HG02623 (cell line): ENCODE results near the gene TCEAL8.

ENCODE experiments used
- ATAC-seq: cut with Tn5 transposase; IDR thresholded peaks from one replicate; pipeline ENCODE4 v1.9.1; 2021; ENCODE audit warnings: moderate library complexity; ENCODE audit not compliant: unreplicated experiment

Gene TCEAL8

DNA sequence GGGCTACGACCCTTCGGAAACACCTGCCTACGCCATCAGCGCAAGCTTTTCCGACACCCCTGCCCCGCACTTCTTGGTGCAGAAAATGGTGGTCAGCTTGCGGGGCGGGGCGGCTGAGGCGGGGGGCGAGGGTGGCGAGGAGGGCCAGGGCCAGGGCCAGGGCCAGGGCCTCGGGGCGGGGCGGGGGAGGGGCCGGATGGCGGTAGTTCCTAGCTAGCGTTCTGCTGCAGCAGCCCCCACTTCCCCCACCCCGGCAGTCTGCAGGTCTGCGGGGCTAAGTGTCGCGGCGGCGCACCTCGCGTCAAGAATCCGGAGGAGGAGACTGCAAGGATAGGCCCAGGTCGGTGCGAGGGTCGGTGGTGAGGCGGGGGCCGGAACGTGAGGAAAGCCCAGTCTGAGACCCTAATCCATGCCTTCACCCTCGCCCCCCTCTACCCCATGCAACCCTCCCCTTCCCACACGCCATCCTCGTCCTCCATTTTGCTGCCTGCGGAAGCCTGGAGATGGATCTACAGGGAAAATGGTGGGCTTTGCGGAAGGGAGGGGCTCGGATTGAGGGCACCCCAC lies 39.4 kb downstream of the TCEAL8 start:
- ATAC-seq: no peak

DNA sequence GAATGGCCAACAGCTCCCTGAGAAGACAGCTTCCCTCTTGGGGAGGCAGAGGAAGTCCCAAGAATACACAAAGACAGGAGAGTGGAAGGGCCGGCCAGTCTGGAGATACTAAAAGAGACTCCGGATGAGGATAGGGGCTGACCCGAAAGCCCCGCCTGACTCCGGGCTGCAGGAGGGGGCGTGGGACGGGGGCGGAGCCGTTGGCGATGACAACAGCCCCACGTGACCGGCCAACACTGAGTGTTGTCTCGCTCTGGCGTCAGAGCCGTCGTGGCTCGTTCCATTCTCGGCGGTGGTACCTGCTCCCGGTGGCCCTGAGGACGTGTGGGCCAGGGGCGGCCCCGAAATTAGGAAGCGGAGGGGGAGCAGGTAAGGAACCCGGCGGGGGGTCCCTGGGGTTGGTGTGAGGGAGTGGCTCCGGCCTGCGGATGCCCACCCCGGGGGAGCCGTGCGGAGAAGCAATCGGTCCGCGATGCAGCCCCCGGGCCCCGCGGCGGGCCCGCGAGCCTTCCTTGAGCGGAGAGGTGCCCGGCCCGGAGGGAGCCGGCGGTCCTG lies 40.0 kb downstream of the TCEAL8 start, which contains the start of gene BEX4:
Gene BEX4 (plus strand): TSS at position 239 of the 555 bp plus-strand sequence. CDS start 1,046 bp downstream, outside the sequence.
- peak; percentile 95 for ATAC-seq

DNA sequence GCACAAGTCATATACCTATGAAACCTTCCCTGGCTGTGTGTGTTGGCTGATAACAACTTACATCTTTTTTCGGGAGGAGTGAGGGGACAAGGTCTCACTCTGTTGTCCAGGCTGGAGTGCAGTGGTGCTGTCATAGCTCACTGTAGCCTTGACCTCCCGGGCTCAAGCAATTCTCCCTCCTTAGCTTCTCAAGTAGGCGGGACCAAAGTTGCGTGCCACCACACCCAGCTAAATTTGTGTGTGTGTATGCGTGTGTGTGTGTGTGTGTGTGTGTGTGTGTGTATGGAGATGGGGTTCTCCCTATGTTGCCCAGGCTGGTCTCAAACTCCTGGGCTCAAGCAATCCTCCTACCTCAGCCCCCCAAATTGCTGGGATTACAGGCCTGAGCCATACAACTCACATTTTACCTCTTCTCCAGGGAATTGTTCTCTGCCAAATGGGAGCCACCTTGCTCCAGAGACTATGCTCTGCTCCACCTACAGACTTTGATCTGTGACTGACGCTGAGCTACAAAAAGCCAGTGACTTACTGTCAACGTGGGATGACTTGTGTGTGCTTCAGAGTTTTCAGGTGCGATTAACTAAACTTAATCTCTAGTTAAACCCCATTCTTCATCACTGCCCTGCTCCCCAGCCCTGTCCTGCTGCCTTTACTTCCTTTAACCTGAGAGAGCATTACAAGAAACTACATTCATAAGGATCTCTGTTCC lies 42.1 kb downstream of the TCEAL8 start:
- ATAC-seq: no peak

DNA sequence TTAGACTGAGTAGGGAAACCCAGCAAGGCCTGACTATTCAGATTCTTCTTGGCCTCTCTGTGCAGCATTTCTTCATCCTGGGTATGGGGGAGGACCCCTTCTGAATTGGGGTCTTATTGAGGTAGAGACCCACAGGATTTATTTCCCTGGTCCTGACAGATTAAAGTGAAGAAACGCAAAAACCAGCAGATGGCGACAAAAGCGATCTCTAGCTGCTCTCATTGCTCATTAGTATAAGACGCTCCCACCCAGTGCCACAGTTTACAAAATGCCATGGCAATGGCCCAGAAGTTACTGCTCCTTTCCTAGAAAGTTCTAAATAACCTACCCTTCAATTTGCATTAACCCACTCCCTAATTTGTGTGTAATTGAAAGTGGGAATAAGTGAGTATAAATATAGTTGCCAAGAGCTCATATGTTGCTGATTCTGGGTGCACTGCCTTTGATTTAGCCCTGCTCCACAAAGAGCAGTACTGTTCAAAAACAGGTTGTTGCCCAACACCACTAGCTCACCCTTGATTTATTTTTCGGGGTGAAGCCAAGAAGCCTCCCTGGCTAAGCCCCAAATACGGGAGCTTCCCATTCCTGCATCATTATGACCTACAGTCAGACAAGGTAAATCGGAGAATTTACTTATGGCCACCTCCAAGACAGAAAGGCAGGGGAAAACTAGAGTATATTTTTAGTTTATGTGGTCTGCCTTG lies 43.8 kb downstream of the TCEAL8 start:
- no peak for ATAC-seq

DNA sequence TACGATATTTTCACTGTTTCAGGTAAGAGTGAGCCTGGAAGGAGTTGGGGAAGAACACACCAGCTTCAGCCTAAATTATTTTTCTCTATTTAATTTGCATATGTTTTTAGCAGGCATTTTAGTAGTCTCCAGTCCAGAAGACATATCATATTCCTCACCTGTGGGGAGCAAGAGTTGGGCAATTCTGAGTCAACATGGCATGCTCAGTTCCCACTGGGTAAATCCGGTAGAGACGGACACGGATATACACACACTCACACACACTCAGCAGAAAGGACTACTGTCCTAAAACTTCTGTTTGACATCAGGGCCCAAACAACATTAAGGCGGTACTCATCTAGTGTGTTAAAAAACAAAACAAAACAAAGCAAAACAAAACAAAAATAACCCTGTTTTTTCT lies 44.9 kb downstream of the TCEAL8 start:
- ATAC-seq: no peak
